Measurements from ENCODE around the gene RNASEH2C.

The RNASEH2C gene

DNA sequence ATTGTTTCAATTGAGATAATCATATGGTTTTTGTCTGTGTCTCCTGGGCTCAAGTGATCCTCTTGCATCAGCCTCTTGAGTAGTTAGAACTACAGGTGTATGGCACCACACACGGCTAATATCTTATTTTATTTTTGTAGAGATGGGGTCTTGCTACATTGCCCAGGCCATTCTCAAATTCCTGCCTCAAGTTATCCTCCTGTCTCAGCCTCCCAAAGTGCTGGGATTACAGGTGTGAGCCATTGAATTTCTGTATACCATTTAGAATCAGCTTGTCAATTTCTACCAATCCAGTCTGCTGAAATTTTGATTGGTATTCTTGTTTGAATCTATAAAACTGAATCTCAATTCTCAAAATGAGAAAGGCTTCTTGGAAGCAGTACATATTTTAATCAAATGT, 18.9 kb downstream of the RNASEH2C start:
- Histone ChIP-seq H3K79me1 (ENCODE audit: low read length) (no peaks in the 10 kb centered on the region), H4K12ac (ENCODE audit: low read depth, low read length) (no peak overlapping the region), H2AK5ac (ENCODE audit: low read length) (no peak overlapping the region), H4K91ac (ENCODE audit: low read depth, low read length) (no peak overlapping the region), H2AFZ (ENCODE audit: insufficient read depth, low read length, poor library complexity) (no peak overlapping the region), H4K8ac (ENCODE audit: low read depth, low read length) (no peak overlapping the region), H3K79me2 (ENCODE audit: control insufficient read depth, insufficient read depth, low read length, poor library complexity) (no peaks in the 10 kb centered on the region), H3K9ac (ENCODE audit: low read length) (no peak overlapping the region), H2BK12ac (ENCODE audit: low read length) (no peak overlapping the region), H3K4ac (ENCODE audit: low read depth, low read length) (no peak overlapping the region), H3K14ac (ENCODE audit: low read length) (no peak overlapping the region), H3K4me2 (ENCODE audit: low read length) (no peak overlapping the region), H3K27ac (ENCODE audit: low read depth, low read length) (no peak overlapping the region), H3K27me3 (ENCODE audit: insufficient read depth, low read length) (no peaks in the 10 kb centered on the region), H2BK5ac (ENCODE audit: low read depth, low read length, poor library complexity) (no peak overlapping the region), H3K23ac (ENCODE audit: low read length) (no peak overlapping the region), H2BK120ac (ENCODE audit: insufficient read depth, low read length, poor library complexity) (no peak overlapping the region), H3K36me3 (ENCODE audit: control insufficient read depth in 1 of 2, insufficient read depth in 2 of 2, low read length in 2 of 2) (no peaks in the 10 kb centered on the region), H3K4me1 (ENCODE audit: control insufficient read depth in 1 of 2, insufficient read depth in 2 of 2, low read length in 2 of 2) (no peaks in the 10 kb centered on the region), H3K18ac (ENCODE audit: low read length) (no peak overlapping the region), H3K4me3 (ENCODE audit: low read depth, low read length) (no peak overlapping the region), H3K9me3 (ENCODE audit: insufficient read depth, low read depth, low read length) (peaks cover 5% of the 10 kb centered on the region)
- WGBS (ENCODE audit: extremely low coverage, insufficient coverage, insufficient read length): no CpG with 5 or more reads among the region's 1 CpG
- DNase-seq: no peak

DNA sequence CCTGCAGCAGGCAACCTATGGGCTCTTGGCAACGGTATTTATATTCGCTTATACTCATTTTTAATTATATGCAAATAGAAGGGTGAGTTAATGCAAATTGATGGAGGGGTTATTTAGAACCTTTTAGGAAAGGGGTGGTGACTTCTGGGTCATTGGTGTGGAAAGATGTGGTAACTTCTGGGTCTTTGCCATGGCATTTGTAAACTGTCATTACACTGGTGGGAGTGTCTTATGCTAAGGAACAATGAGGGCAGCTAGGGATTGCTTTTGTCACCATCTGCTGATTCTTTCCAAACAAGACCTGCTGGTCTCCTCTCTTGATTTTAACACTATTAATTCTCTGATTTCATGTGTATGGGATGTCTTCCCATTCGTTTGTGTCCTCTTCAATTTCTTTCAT, 20.2 kb downstream of the RNASEH2C start:
- Histone ChIP-seq H4K8ac (ENCODE audit: low read depth, low read length) (no peak overlapping the region), H3K4ac (ENCODE audit: low read depth, low read length) (no peak overlapping the region), H3K36me3 (ENCODE audit: control insufficient read depth in 1 of 2, insufficient read depth in 2 of 2, low read length in 2 of 2) (no peaks in the 10 kb centered on the region), H3K9me3 (ENCODE audit: insufficient read depth, low read depth, low read length) (peaks cover 5% of the 10 kb centered on the region), H3K79me1 (ENCODE audit: low read length) (no peaks in the 10 kb centered on the region), H2AK5ac (ENCODE audit: low read length) (no peak overlapping the region), H3K4me3 (ENCODE audit: low read depth, low read length) (no peak overlapping the region), H3K4me2 (ENCODE audit: low read length) (no peak overlapping the region), H3K79me2 (ENCODE audit: control insufficient read depth, insufficient read depth, low read length, poor library complexity) (no peaks in the 10 kb centered on the region), H3K4me1 (ENCODE audit: control insufficient read depth in 1 of 2, insufficient read depth in 2 of 2, low read length in 2 of 2) (no peaks in the 10 kb centered on the region), H3K9ac (ENCODE audit: low read length) (no peak overlapping the region), H2BK12ac (ENCODE audit: low read length) (no peak overlapping the region), H4K12ac (ENCODE audit: low read depth, low read length) (no peak overlapping the region), H3K23ac (ENCODE audit: low read length) (no peak overlapping the region), H4K91ac (ENCODE audit: low read depth, low read length) (no peak overlapping the region), H2AFZ (ENCODE audit: insufficient read depth, low read length, poor library complexity) (no peak overlapping the region), H2BK5ac (ENCODE audit: low read depth, low read length, poor library complexity) (no peak overlapping the region), H3K14ac (ENCODE audit: low read length) (no peak overlapping the region), H2BK120ac (ENCODE audit: insufficient read depth, low read length, poor library complexity) (no peak overlapping the region), H3K18ac (ENCODE audit: low read length) (no peak overlapping the region), H3K27me3 (ENCODE audit: insufficient read depth, low read length) (no peaks in the 10 kb centered on the region), H3K27ac (ENCODE audit: low read depth, low read length) (no peak overlapping the region)
- WGBS (ENCODE audit: extremely low coverage, insufficient coverage, insufficient read length): no CpG with 5 or more reads among the region's 3 CpGs
- no peak for DNase-seq

- no peak overlapping the region for H2BK5ac ChIP-seq (ENCODE audit: low read depth, low read length, poor library complexity)
- H3K27ac ChIP-seq (ENCODE audit: low read depth, low read length): no peak overlapping the region
- no peak overlapping the region for H4K8ac ChIP-seq (ENCODE audit: low read depth, low read length)
- H3K4me3 ChIP-seq (ENCODE audit: low read depth, low read length): no peak overlapping the region
- H3K23ac ChIP-seq (ENCODE audit: low read length): no peak overlapping the region
- no peaks in the 10 kb centered on the region for H3K79me2 ChIP-seq (ENCODE audit: control insufficient read depth, insufficient read depth, low read length, poor library complexity)
- no peaks in the 10 kb centered on the region for H3K79me1 ChIP-seq (ENCODE audit: low read length)
- no peaks in the 10 kb centered on the region for H3K4me1 ChIP-seq (ENCODE audit: control insufficient read depth in 1 of 2, insufficient read depth in 2 of 2, low read length in 2 of 2)
- no peak overlapping the region for H2AK5ac ChIP-seq (ENCODE audit: low read length)
- H2BK12ac ChIP-seq (ENCODE audit: low read length): no peak overlapping the region
- peaks cover 5% of the 10 kb centered on the region for H3K9me3 ChIP-seq (ENCODE audit: insufficient read depth, low read depth, low read length)
- no peaks in the 10 kb centered on the region for H3K27me3 ChIP-seq (ENCODE audit: insufficient read depth, low read length)
- no CpG with 5 or more reads among the region's 7 CpGs for WGBS (ENCODE audit: extremely low coverage, insufficient coverage, insufficient read length)
- no peak overlapping the region for H3K18ac ChIP-seq (ENCODE audit: low read length)
- no peak overlapping the region for H2BK120ac ChIP-seq (ENCODE audit: insufficient read depth, low read length, poor library complexity)
- no peak overlapping the region for H3K9ac ChIP-seq (ENCODE audit: low read length)
- no peak overlapping the region for H3K4ac ChIP-seq (ENCODE audit: low read depth, low read length)
- H2AFZ ChIP-seq (ENCODE audit: insufficient read depth, low read length, poor library complexity): no peak overlapping the region
- no peak overlapping the region for H3K14ac ChIP-seq (ENCODE audit: low read length)
- no peak overlapping the region for H3K4me2 ChIP-seq (ENCODE audit: low read length)
- no peaks in the 10 kb centered on the region for H3K36me3 ChIP-seq (ENCODE audit: control insufficient read depth in 1 of 2, insufficient read depth in 2 of 2, low read length in 2 of 2)
- H4K91ac ChIP-seq (ENCODE audit: low read depth, low read length): no peak overlapping the region
- no peak for DNase-seq
- H4K12ac ChIP-seq (ENCODE audit: low read depth, low read length): no peak overlapping the region
Observed at GRCh38 chr11:65699306-65699705, 21.3 kb downstream of the RNASEH2C start.

DNA sequence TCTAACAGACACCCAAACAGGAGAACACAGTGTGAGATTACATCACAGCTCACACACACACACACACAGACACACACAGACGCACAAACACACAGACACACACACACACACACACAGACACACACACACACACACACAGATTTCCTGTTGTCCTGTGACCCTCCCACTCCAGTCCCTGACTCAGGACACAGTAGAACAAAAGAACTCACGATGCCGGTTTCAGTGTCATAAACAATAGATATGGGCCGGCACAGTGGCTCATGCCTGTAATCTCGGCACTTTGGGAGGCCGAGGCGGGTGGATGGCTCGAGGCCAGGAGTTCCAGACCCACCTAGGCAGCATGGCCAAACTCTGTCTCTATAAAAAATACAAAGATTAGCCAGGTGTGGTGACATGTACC, 22.4 kb downstream of the RNASEH2C start:
- no peak overlapping the region for H3K4me3 ChIP-seq (ENCODE audit: low read depth, low read length)
- no peak overlapping the region for H2AK5ac ChIP-seq (ENCODE audit: low read length)
- H2BK120ac ChIP-seq (ENCODE audit: insufficient read depth, low read length, poor library complexity): no peak overlapping the region
- H3K79me1 ChIP-seq (ENCODE audit: low read length): no peaks in the 10 kb centered on the region
- H4K8ac ChIP-seq (ENCODE audit: low read depth, low read length): no peak overlapping the region
- no peak overlapping the region for H2BK12ac ChIP-seq (ENCODE audit: low read length)
- no peaks in the 10 kb centered on the region for H3K79me2 ChIP-seq (ENCODE audit: control insufficient read depth, insufficient read depth, low read length, poor library complexity)
- no peak overlapping the region for H3K4ac ChIP-seq (ENCODE audit: low read depth, low read length)
- H3K18ac ChIP-seq (ENCODE audit: low read length): no peak overlapping the region
- H3K36me3 ChIP-seq (ENCODE audit: control insufficient read depth in 1 of 2, insufficient read depth in 2 of 2, low read length in 2 of 2): no peaks in the 10 kb centered on the region
- H3K23ac ChIP-seq (ENCODE audit: low read length): no peak overlapping the region
- WGBS (ENCODE audit: extremely low coverage, insufficient coverage, insufficient read length): no CpG with 5 or more reads among the region's 8 CpGs
- H3K4me2 ChIP-seq (ENCODE audit: low read length): no peak overlapping the region
- DNase-seq: peak; percentile 31 to 56
- H4K12ac ChIP-seq (ENCODE audit: low read depth, low read length): no peak overlapping the region
- peaks cover 5% of the 10 kb centered on the region for H3K9me3 ChIP-seq (ENCODE audit: insufficient read depth, low read depth, low read length)
- no peak overlapping the region for H3K9ac ChIP-seq (ENCODE audit: low read length)
- H2BK5ac ChIP-seq (ENCODE audit: low read depth, low read length, poor library complexity): no peak overlapping the region
- H2AFZ ChIP-seq (ENCODE audit: insufficient read depth, low read length, poor library complexity): no peak overlapping the region
- H3K4me1 ChIP-seq (ENCODE audit: control insufficient read depth in 1 of 2, insufficient read depth in 2 of 2, low read length in 2 of 2): no peaks in the 10 kb centered on the region
- no peaks in the 10 kb centered on the region for H3K27me3 ChIP-seq (ENCODE audit: insufficient read depth, low read length)
- H3K27ac ChIP-seq (ENCODE audit: low read depth, low read length): no peak overlapping the region
- no peak overlapping the region for H3K14ac ChIP-seq (ENCODE audit: low read length)
- no peak overlapping the region for H4K91ac ChIP-seq (ENCODE audit: low read depth, low read length)

Data from trophoblast cell (in vitro differentiated cells and primary cell).